ENCODE results near the gene RNF224.

DNA sequence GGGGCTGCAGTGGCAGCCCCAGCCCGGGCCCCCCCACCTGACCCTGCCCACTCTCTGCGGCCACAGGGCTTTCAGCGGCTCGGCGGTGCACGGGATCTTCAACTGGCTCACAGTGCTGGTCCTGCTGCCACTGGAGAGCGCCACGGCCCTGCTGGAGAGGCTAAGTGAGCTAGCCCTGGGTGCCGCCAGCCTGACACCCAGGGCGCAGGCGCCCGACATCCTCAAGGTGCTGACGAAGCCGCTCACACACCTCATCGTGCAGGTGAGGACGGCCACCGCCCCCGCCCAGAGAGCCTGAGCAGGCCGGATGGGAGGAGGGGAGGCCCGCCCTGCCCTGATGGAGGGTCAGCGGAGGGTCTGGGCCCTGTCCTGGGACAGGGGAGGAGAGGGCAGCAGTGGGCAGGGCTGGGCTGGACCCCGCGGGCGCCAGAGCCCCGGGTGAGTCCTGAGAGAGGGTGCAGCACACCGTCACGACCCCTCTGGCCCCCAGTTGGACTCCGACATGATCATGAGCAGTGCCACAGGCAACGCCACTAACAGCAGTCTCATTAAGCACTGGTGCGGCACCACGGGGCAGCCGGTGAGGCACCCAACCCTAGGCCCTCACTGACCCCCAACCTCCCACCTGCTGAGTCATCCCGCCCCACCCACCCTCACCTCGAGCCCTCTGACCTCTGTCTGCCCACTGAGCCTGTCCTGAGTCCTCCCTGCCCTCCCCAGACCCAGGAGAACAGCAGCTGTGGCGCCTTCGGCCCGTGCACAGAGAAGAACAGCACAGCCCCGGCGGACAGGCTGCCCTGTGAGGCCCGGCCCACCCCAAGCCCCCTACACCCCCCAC lies 6.1 kb downstream of the RNF224 start:
- TF ChIP-seq, protein P1, sequence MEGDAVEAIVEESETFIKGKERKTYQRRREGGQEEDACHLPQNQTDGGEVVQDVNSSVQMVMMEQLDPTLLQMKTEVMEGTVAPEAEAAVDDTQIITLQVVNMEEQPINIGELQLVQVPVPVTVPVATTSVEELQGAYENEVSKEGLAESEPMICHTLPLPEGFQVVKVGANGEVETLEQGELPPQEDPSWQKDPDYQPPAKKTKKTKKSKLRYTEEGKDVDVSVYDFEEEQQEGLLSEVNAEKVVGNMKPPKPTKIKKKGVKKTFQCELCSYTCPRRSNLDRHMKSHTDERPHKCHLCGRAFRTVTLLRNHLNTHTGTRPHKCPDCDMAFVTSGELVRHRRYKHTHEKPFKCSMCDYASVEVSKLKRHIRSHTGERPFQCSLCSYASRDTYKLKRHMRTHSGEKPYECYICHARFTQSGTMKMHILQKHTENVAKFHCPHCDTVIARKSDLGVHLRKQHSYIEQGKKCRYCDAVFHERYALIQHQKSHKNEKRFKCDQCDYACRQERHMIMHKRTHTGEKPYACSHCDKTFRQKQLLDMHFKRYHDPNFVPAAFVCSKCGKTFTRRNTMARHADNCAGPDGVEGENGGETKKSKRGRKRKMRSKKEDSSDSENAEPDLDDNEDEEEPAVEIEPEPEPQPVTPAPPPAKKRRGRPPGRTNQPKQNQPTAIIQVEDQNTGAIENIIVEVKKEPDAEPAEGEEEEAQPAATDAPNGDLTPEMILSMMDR (optimal IDR thresholded peaks at IDR 0.05 in 1 of 3, IDR thresholded peaks at IDR 0.05 in 1 of 3, conservative IDR thresholded peaks at IDR 0.05 in 1 of 3; ENCODE audit: extremely low read depth in 1 of 3, insufficient read depth in 2 of 3, low read length in 3 of 3) = peak in 1 of 3 experiments; percentile 17
- TF ChIP-seq EZH2 (IDR thresholded peaks at IDR 0.05; ENCODE audit: low read length) = no peak
